Gastrocnemius medialis (tissue), 4 donors: Measurements from ENCODE around the gene CRYBG3. TPM values are rescaled to one million over a fixed set of nuclear protein-coding genes. Genes with fewer than 3 reads are reported as not detected.

Experiments used
- ATAC-seq, 2 donors: fragments of 150-250 bp; one replicate each; pipeline ENCODE4 v1.9.1; 2016
- DNase-seq, 2 donors: peaks; one replicate each; pipeline ENCODE4 v3.0.0-alpha.2; 2019
- H3K27ac ChIP-seq, 4 donors: fragments of 200-600 bp; sonication (generic); 1 replicate in 1 of 4; 2 replicates in 3 of 4; pipeline ENCODE4 v1.5.1; 2016 to 2018; ENCODE audit warnings: mild to moderate bottlenecking in 2 of 4, moderate library complexity in 1 of 4
- H3K27me3 ChIP-seq, 3 donors: fragments of 200-600 bp; sonication (generic) in 2 of 3; 1 replicate in 1 of 3; 2 replicates in 2 of 3; pipeline versions ENCODE4 v1.5.1 to v1.6.0; 2016 to 2019; ENCODE audit warnings: mild to moderate bottlenecking in 1 of 3, moderate library complexity in 1 of 3
- H3K36me3 ChIP-seq, 2 donors: fragments of 200-600 bp; sonication (generic) in 1 of 2; one replicate each; pipeline ENCODE4 v1.5.1; 2017 to 2018
- H3K4me1 ChIP-seq, 2 donors: fragments of 200-600 bp; sonication (generic) in 1 of 2; one replicate each; pipeline ENCODE4 v1.5.1; 2016 to 2017; ENCODE audit warnings: mild to moderate bottlenecking in 2 of 2
- H3K4me3 ChIP-seq, 4 donors: fragments of 200-600 bp; sonication (generic) in 3 of 4; 1 replicate in 1 of 4; 2 replicates in 3 of 4; pipeline ENCODE4 v1.5.1; 2016 to 2019; ENCODE audit warnings: mild to moderate bottlenecking in 2 of 4
- H3K9me3 ChIP-seq, 3 donors: fragments of 200-600 bp; sonication (generic) in 2 of 3; 1 replicate in 1 of 3; 2 replicates in 2 of 3; pipeline ENCODE4 v1.5.1; 2016 to 2019
- POLR2A ChIP-seq, 2 donors: fragments of 450-650 bp; IDR thresholded peaks; one replicate each; pipeline ENCODE4 v1.6.1; 2017; ENCODE audit warnings: antibody characterized with exemption in 2 of 2, mild to moderate bottlenecking in 2 of 2, moderate library complexity in 2 of 2
- in situ Hi-C, 4 donors: fragments of 200-750 bp; cut with MboI; loops; one replicate each; pipeline versions ENCODE4 v1.15.0 to v1.8.0; 2017; ENCODE audit warnings: low sequenced_read_pairs in 4 of 4
- intact Hi-C: fragments of 100-400 bp; cut with DNase I; formaldehyde crosslinking; loops from one replicate; pipeline ENCODE4 v1.15.1; 2023; ENCODE audit warnings: low total_unique reads
- total RNA-seq, 4 donors: library from RNA; depleted of rRNA; stranded (reverse); fragments of >200 nt; gene quantifications; one replicate each; pipeline versions ENCODE4 v1.1.0 to v1.2.3, GENCODE V29; 2016
- TF ChIP-seq, protein P1 (sequence below), 5 experiments: fragments of 450-650 bp in 3 of 5; fragments of 200-600 bp in 2 of 5; sonication (generic) in 2 of 5; IDR thresholded peaks in 4 of 5; conservative IDR thresholded peaks in 1 of 5; 1 replicate in 4 of 5; 2 replicates in 1 of 5; pipeline ENCODE4 v1.5.1; 2016 to 2019; ENCODE audit warnings: antibody characterized with exemption in 5 of 5, mild to moderate bottlenecking in 3 of 5, moderate library complexity in 3 of 5

CRYBG3 gene
- total RNA-seq, 4 donors from 2014 or later: 23.0 to 47.3 (median 24.8) TPM

DNA sequence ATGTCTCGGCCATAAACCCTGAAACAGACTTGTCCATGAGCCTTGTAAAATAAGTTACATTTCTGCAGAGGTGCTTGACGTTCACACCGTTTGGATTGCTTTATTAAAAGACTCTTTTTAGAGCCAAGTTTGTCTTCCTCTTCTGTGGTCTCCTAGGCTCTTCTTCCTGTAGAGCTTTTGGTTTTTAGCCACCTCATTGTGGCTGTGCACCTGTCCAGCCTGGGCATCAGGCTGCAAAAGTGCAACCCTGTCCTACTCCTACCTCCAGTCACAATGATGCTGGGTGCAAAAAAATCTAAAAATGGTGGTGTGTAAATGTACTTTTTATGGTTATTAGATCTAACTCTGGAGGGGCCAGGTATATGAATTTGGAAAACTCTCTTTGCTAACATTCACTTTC lies 153.2 kb downstream of the CRYBG3 start:
- DNase-seq (no peak), ATAC-seq (no peak)
- no peaks in the 10 kb centered on the region for H3K27me3 ChIP-seq
- intact Hi-C loops: loop anchor here (5.0 kb wide), 2 partner anchors 47 to 1977 kb away; no protein-coding TSS in a partner anchor
- TF ChIP-seq, protein P1, sequence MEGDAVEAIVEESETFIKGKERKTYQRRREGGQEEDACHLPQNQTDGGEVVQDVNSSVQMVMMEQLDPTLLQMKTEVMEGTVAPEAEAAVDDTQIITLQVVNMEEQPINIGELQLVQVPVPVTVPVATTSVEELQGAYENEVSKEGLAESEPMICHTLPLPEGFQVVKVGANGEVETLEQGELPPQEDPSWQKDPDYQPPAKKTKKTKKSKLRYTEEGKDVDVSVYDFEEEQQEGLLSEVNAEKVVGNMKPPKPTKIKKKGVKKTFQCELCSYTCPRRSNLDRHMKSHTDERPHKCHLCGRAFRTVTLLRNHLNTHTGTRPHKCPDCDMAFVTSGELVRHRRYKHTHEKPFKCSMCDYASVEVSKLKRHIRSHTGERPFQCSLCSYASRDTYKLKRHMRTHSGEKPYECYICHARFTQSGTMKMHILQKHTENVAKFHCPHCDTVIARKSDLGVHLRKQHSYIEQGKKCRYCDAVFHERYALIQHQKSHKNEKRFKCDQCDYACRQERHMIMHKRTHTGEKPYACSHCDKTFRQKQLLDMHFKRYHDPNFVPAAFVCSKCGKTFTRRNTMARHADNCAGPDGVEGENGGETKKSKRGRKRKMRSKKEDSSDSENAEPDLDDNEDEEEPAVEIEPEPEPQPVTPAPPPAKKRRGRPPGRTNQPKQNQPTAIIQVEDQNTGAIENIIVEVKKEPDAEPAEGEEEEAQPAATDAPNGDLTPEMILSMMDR (IDR thresholded peaks at IDR 0.05 in 4 of 5, conservative IDR thresholded peaks at IDR 0.05 in 1 of 5): no peak
- no peak for TF ChIP-seq POLR2A (IDR thresholded peaks at IDR 0.05)
- H3K36me3 ChIP-seq: no peaks in the 10 kb centered on the region
- H3K4me3 ChIP-seq: no peak overlapping the region
- in situ Hi-C loops: no loop called here
- H3K27ac ChIP-seq: no peak overlapping the region
- no peaks in the 10 kb centered on the region for H3K9me3 ChIP-seq
- peaks cover 14 to 19% of the 10 kb centered on the region in 2 donors for H3K4me1 ChIP-seq

- Histone ChIP-seq H3K9me3 (no peaks in the 10 kb centered on the region), H3K27ac (no peak overlapping the region), H3K36me3 (no peaks in the 10 kb centered on the region), H3K4me3 (no peak overlapping the region), H3K4me1 (peaks cover 9 to 14% of the 10 kb centered on the region in 2 donors), H3K27me3 (no peaks in the 10 kb centered on the region)
- TF ChIP-seq, protein P1 (IDR thresholded peaks at IDR 0.05 in 4 of 5, conservative IDR thresholded peaks at IDR 0.05 in 1 of 5): no peak
- TF ChIP-seq POLR2A (IDR thresholded peaks at IDR 0.05): no peak
- intact Hi-C loops (loop anchor here (5.0 kb wide), 1 partner anchor 1977 kb away; no protein-coding TSS in a partner anchor), in situ Hi-C loops (no loop called here)
- ATAC-seq (no peak), DNase-seq (no peak)
These were observed 153.7 kb downstream of the CRYBG3 start for GRCh38 chr3:97975466-97975865.

DNA sequence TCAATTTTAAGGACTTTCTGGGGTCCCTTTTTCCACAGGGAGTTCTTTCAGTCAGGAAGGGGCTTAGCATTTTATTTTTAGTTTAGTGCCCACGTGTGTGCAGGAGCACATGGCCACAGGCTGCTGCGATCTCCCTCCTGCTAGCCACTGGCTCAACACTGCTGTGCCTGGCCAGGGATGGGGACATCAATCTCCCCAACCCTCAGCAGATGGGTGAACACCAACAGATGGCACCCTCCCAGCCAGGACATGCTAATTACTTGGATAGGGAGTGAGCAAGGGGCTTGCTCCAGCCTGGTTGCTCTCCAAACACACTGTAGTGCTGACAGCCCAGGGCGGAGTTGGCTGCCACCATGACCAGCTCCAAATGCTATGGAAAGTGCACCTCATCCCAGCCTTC lies 157.8 kb downstream of the CRYBG3 start:
- Histone ChIP-seq H3K27ac (no peak overlapping the region), H3K36me3 (no peaks in the 10 kb centered on the region), H3K9me3 (no peaks in the 10 kb centered on the region), H3K4me1 (peaks cover 6 to 19% of the 10 kb centered on the region in 2 donors), H3K27me3 (no peaks in the 10 kb centered on the region), H3K4me3 (no peak overlapping the region)
- peak in 1 of 2 donors; percentile 25 for ATAC-seq
- intact Hi-C loops (loop anchor here (5.0 kb wide), 1 partner anchor 1973 kb away; no protein-coding TSS in a partner anchor), in situ Hi-C loops (no loop called here)
- TF ChIP-seq, protein P1 (IDR thresholded peaks at IDR 0.05 in 4 of 5, conservative IDR thresholded peaks at IDR 0.05 in 1 of 5): no peak
- no peak for TF ChIP-seq POLR2A (IDR thresholded peaks at IDR 0.05)
- no peak for DNase-seq

GRCh38 chr3:97981886-97982285 lies 160.1 kb downstream of the CRYBG3 start:
- ATAC-seq (peak; percentile 97), DNase-seq (peak in 1 of 2 donors; percentile 13)
- Histone ChIP-seq H3K27ac (peak overlapping the region; percentile 35 to 77 (median 56)), H3K36me3 (no peaks in the 10 kb centered on the region), H3K4me1 (peaks cover 6 to 19% of the 10 kb centered on the region in 2 donors), H3K27me3 (no peaks in the 10 kb centered on the region), H3K4me3 (no peak overlapping the region), H3K9me3 (no peaks in the 10 kb centered on the region)
- in situ Hi-C loops: no loop called here
- intact Hi-C loops: no loop called here
- TF ChIP-seq, protein P1 (IDR thresholded peaks at IDR 0.05 in 4 of 5, conservative IDR thresholded peaks at IDR 0.05 in 1 of 5): no peak
- TF ChIP-seq POLR2A (IDR thresholded peaks at IDR 0.05): no peak
